CD14-positive monocyte (primary cell): ENCODE data around the gene RYR3. TPM values are rescaled to one million over a fixed set of nuclear protein-coding genes. Genes with fewer than 3 reads are reported as not detected.

Source experiments
- DNase-seq, 3 donors: peaks; one replicate each; pipeline ENCODE4 v3.0.0-alpha.2; 2011 to 2022
- H2AFZ ChIP-seq: 2 replicates; pipeline ENCODE4 v1.6.0; 2012; ENCODE audit warnings: mild to moderate bottlenecking, low read depth, low read length, inconsistent platforms; ENCODE audit not compliant: insufficient read depth, poor library complexity, severe bottlenecking
- H3K27ac ChIP-seq, 2 donors: 1 replicate in 1 of 2; 2 replicates in 1 of 2; pipeline ENCODE4 v1.5.1; 2012 to 2013; ENCODE audit warnings: low read length in 2 of 2, control low read depth in 1 of 2, inconsistent platforms in 1 of 2, low read depth in 1 of 2, mild to moderate bottlenecking in 1 of 2
- H3K27me3 ChIP-seq, 2 donors: one replicate each; pipeline versions ENCODE4 v1.6.0 to v1.6.1; 2011 to 2013; ENCODE audit warnings: low read length in 2 of 2; ENCODE audit not compliant: control insufficient read depth in 2 of 2, insufficient read depth in 2 of 2
- H3K36me3 ChIP-seq, 2 donors: replicated peaks in 1 of 2; 1 replicate in 1 of 2; 2 replicates in 1 of 2; pipeline versions ENCODE4 v1.5.1 to v1.6.1; 2012 to 2013; ENCODE audit warnings: low read length in 2 of 2, control low read depth in 1 of 2, inconsistent platforms in 1 of 2, mild to moderate bottlenecking in 1 of 2; ENCODE audit not compliant: insufficient read depth in 2 of 2, control insufficient read depth in 1 of 2
- H3K4me1 ChIP-seq, 2 donors: 1 replicate in 1 of 2; 2 replicates in 1 of 2; pipeline versions ENCODE4 v1.5.1 to v1.6.1; 2012 to 2013; ENCODE audit warnings: low read length in 2 of 2, control low read depth in 1 of 2, inconsistent platforms in 1 of 2, mild to moderate bottlenecking in 1 of 2, moderate library complexity in 1 of 2; ENCODE audit not compliant: insufficient read depth in 2 of 2, control insufficient read depth in 1 of 2
- H3K4me2 ChIP-seq: replicated peaks from 2 replicates; pipeline ENCODE3; 2012; ENCODE audit warnings: low read length, moderate library complexity, mild to moderate bottlenecking; ENCODE audit not compliant: poor library complexity, severe bottlenecking; ENCODE audit errors: extremely low read depth
- H3K4me3 ChIP-seq, 3 experiments: fragments of 200-600 bp in 1 of 3; sonication (generic) in 1 of 3; replicated peaks in 1 of 3; 1 replicate in 2 of 3; 2 replicates in 1 of 3; pipeline ENCODE4 v1.5.1; 2011 to 2013; ENCODE audit warnings: low read length in 3 of 3, mild to moderate bottlenecking in 3 of 3, control low read depth in 2 of 3, low read depth in 2 of 3, inconsistent platforms in 1 of 3, moderate library complexity in 1 of 3
- H3K79me2 ChIP-seq: 2 replicates; pipeline ENCODE4 v1.6.0; 2012; ENCODE audit warnings: mild to moderate bottlenecking, control low read depth, inconsistent platforms, low read length, moderate library complexity; ENCODE audit not compliant: insufficient read depth
- H3K9ac ChIP-seq: 2 replicates; pipeline ENCODE4 v1.6.0; 2017; ENCODE audit warnings: low read length, mild to moderate bottlenecking; ENCODE audit not compliant: insufficient read depth, poor library complexity, severe bottlenecking
- H3K9me3 ChIP-seq, 2 donors: replicated peaks in 1 of 2; 1 replicate in 1 of 2; 2 replicates in 1 of 2; pipeline versions ENCODE4 v1.5.1 to v1.6.1; 2012 to 2013; ENCODE audit warnings: low read length in 2 of 2, control low read depth in 1 of 2; ENCODE audit not compliant: control insufficient read depth in 1 of 2, insufficient read depth in 1 of 2
- H4K20me1 ChIP-seq: 2 replicates; pipeline ENCODE4 v1.6.0; 2012; ENCODE audit warnings: mild to moderate bottlenecking, low read length, control low read depth, moderate library complexity; ENCODE audit not compliant: insufficient read depth
- H3K27ac Mint-ChIP-seq, 7 donors: one replicate each; pipeline ENCODE4 v1.8.0; 2020; ENCODE audit warnings: mild to moderate bottlenecking in 7 of 7, mixed read lengths in 7 of 7, moderate library complexity in 6 of 7, inconsistent platforms in 2 of 7
- H3K27me3 Mint-ChIP-seq, 3 donors: one replicate each; pipeline ENCODE4 v1.8.0; 2021 to 2022; ENCODE audit warnings: low read depth in 3 of 3, mild to moderate bottlenecking in 3 of 3, mixed read lengths in 3 of 3, moderate library complexity in 3 of 3, inconsistent platforms in 1 of 3
- H3K36me3 Mint-ChIP-seq, 2 donors: one replicate each; pipeline ENCODE4 v1.8.0; 2020; ENCODE audit warnings: mixed read lengths in 2 of 2, inconsistent platforms in 1 of 2, mild to moderate bottlenecking in 1 of 2
- H3K4me1 Mint-ChIP-seq: one replicate; pipeline ENCODE4 v1.8.0; 2020; ENCODE audit warnings: mild to moderate bottlenecking, mixed read lengths
- H3K4me3 Mint-ChIP-seq, 2 donors: one replicate each; pipeline ENCODE4 v1.8.0; 2020; ENCODE audit warnings: mild to moderate bottlenecking in 2 of 2, mixed read lengths in 2 of 2, moderate library complexity in 1 of 2
- H3K9me3 Mint-ChIP-seq, 7 donors: one replicate each; pipeline ENCODE4 v1.8.0; 2020 to 2022; ENCODE audit warnings: mixed read lengths in 7 of 7, mild to moderate bottlenecking in 6 of 7, moderate library complexity in 6 of 7, inconsistent platforms in 2 of 7
- whole genome bisulfite sequencing: methylation state at CpG from one replicate; pipeline ENCODE4 v1.1.5; 2013; ENCODE audit warnings: missing lambda C conversion rate; ENCODE audit not compliant: insufficient coverage; 5-methylcytosine and 5-hydroxymethylcytosine counted together
- intact Hi-C, 2 donors: fragments of 100-400 bp; cut with micrococcal nuclease; formaldehyde crosslinking; loops; one replicate each; pipeline versions ENCODE4 v1.15.0 to v1.15.1; 2023
- polyA plus RNA-seq, 3 donors: library from polyadenylated mRNA; depleted of rRNA in 1 of 3; unstranded in 2 of 3; stranded (reverse) in 1 of 3; fragments of 300-500 nt in 2 of 3; fragments of >200 nt in 1 of 3; fragmentation: Illumina TruSeq in 2 of 3; gene quantifications; 1 replicate in 2 of 3; 2 replicates in 1 of 3; pipeline ENCODE4 v1.2.3, GENCODE V29; 2012 to 2021
- TF ChIP-seq, protein P1 (sequence below): fragments of 200-600 bp; IDR thresholded peaks from one replicate; pipeline ENCODE4 v1.8.0; 2022; ENCODE audit warnings: antibody characterized with exemption, mild to moderate bottlenecking

The RYR3 gene
- polyA plus RNA-seq, 3 donors = not detected

DNA sequence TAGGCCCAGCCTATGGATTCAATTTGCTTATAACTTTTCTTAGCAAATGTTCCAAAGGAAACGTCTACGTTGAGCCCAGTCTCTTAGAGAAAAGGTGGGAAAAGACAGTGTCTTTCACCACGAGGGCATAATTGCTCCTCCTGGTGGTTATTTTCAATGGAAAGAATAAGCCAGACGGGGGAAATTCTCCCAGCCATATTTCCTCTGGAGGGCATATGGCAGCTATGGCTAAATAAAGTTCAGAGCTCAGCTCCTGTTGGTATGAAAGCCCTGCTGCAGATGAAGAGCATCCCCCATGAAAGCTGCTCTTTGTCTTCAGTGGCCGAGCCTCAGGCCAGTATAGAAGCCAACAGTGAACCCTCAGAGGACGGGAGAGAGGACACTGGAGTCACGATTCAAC, 297.9 kb downstream of the RYR3 start:
- Histone ChIP-seq H4K20me1 (no peaks in the 10 kb centered on the region), H3K27me3 (no peaks in the 10 kb centered on the region), H3K4me2 (no peak overlapping the region), H2AFZ (no peak overlapping the region), H3K27ac (no peak overlapping the region), H3K36me3 (no peaks in the 10 kb centered on the region), H3K4me1 (no peaks in the 10 kb centered on the region), H3K79me2 (no peaks in the 10 kb centered on the region), H3K9ac (no peak overlapping the region), H3K9me3 (no peaks in the 10 kb centered on the region), H3K4me3 (no peak overlapping the region)
- TF ChIP-seq, protein P1, sequence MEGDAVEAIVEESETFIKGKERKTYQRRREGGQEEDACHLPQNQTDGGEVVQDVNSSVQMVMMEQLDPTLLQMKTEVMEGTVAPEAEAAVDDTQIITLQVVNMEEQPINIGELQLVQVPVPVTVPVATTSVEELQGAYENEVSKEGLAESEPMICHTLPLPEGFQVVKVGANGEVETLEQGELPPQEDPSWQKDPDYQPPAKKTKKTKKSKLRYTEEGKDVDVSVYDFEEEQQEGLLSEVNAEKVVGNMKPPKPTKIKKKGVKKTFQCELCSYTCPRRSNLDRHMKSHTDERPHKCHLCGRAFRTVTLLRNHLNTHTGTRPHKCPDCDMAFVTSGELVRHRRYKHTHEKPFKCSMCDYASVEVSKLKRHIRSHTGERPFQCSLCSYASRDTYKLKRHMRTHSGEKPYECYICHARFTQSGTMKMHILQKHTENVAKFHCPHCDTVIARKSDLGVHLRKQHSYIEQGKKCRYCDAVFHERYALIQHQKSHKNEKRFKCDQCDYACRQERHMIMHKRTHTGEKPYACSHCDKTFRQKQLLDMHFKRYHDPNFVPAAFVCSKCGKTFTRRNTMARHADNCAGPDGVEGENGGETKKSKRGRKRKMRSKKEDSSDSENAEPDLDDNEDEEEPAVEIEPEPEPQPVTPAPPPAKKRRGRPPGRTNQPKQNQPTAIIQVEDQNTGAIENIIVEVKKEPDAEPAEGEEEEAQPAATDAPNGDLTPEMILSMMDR = no peak
- Mint-ChIP-seq H3K4me3 (no peak overlapping the region), H3K9me3 (peaks cover 0 to 5% (median 0%) of the 10 kb centered on the region in 7 donors), H3K27ac (no peak overlapping the region), H3K4me1 (no peaks in the 10 kb centered on the region), H3K27me3 (no peaks in the 10 kb centered on the region), H3K36me3 (no peaks in the 10 kb centered on the region)
- intact Hi-C loops = no loop called here
- DNase-seq = no peak
- 90% methylated on average over 1 of the region's 7 CpGs for WGBS

DNA sequence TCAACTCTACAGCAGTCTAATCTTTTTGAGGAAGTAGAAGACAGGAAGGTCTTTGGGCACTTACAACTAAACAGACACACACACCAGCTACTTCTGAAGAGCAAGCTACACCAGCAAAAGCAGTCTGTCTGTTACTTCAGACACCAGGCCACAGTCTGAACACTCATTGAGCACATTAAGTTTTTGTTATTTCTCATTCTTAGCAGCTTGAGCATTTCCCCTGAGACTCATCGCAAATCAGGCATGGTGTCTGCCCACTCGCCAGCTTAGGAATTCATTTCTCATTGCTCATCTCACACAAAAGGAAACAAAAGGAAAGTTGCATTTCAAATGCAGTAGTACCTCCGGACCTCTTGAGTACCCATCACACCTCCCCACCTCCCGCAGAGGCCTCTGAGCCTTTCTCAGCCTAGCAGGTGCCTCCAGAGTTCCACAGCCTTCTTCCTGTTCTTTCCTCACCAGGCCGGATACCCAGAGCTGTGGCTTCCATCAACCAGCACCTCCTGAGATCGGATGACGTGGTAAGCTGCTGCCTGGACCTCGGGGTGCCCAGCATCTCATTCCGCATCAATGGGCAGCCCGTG, 302.0 kb downstream of the RYR3 start:
- Histone ChIP-seq H3K4me3 (no peak overlapping the region), H2AFZ (no peak overlapping the region), H3K27ac (no peak overlapping the region), H3K9me3 (no peaks in the 10 kb centered on the region), H3K4me1 (no peaks in the 10 kb centered on the region), H3K79me2 (no peaks in the 10 kb centered on the region), H3K9ac (no peak overlapping the region), H3K4me2 (no peak overlapping the region), H3K27me3 (no peaks in the 10 kb centered on the region), H3K36me3 (no peaks in the 10 kb centered on the region), H4K20me1 (no peaks in the 10 kb centered on the region)
- H3K27me3 Mint-ChIP-seq = peaks cover 0 to 2% (median 2%) of the 10 kb centered on the region in 3 donors
- intact Hi-C loops = no loop called here
- peak overlapping the region in 1 of 7 donors; percentile 71 for H3K27ac Mint-ChIP-seq
- WGBS = 96% methylated on average over 9 of the region's 10 CpGs
- no peak for DNase-seq
- H3K36me3 Mint-ChIP-seq = no peaks in the 10 kb centered on the region
- TF ChIP-seq, protein P1 = no peak
- no peaks in the 10 kb centered on the region for H3K4me1 Mint-ChIP-seq
- H3K4me3 Mint-ChIP-seq = no peak overlapping the region
- H3K9me3 Mint-ChIP-seq = peaks cover 0 to 3% (median 0%) of the 10 kb centered on the region in 7 donors
